Activated T-cell treated with anti-CD3 and anti-CD28 coated beads, Interleukin-2, amount 50 U/mL, for 24 hours (primary cell): ENCODE data around the gene RHBDL1.
A peak's percentile ranks its signal among the peaks of the same experiment; 100 is the strongest.

Experiments used
- DNase-seq: peaks from one replicate; pipeline ENCODE4 v3.0.0-alpha.2; 2020
- H3K27ac Mint-ChIP-seq: 2 replicates; pipeline ENCODE4 v1.8.0; 2020; ENCODE audit warnings: mild to moderate bottlenecking, mixed read lengths
- H3K27me3 Mint-ChIP-seq: 2 replicates; pipeline ENCODE4 v1.8.0; 2020; ENCODE audit warnings: mixed read lengths
- H3K36me3 Mint-ChIP-seq: 2 replicates; pipeline ENCODE4 v1.8.0; 2020; ENCODE audit warnings: low read depth, mixed read lengths
- H3K4me1 Mint-ChIP-seq: 2 replicates; pipeline ENCODE4 v1.8.0; 2020; ENCODE audit warnings: low read depth, mixed read lengths
- H3K4me3 Mint-ChIP-seq: 2 replicates; pipeline ENCODE4 v1.8.0; 2020; ENCODE audit warnings: mild to moderate bottlenecking, moderate library complexity, mixed read lengths
- H3K9me3 Mint-ChIP-seq: 2 replicates; pipeline ENCODE4 v1.8.0; 2020; ENCODE audit warnings: mixed read lengths

RHBDL1 gene

DNA sequence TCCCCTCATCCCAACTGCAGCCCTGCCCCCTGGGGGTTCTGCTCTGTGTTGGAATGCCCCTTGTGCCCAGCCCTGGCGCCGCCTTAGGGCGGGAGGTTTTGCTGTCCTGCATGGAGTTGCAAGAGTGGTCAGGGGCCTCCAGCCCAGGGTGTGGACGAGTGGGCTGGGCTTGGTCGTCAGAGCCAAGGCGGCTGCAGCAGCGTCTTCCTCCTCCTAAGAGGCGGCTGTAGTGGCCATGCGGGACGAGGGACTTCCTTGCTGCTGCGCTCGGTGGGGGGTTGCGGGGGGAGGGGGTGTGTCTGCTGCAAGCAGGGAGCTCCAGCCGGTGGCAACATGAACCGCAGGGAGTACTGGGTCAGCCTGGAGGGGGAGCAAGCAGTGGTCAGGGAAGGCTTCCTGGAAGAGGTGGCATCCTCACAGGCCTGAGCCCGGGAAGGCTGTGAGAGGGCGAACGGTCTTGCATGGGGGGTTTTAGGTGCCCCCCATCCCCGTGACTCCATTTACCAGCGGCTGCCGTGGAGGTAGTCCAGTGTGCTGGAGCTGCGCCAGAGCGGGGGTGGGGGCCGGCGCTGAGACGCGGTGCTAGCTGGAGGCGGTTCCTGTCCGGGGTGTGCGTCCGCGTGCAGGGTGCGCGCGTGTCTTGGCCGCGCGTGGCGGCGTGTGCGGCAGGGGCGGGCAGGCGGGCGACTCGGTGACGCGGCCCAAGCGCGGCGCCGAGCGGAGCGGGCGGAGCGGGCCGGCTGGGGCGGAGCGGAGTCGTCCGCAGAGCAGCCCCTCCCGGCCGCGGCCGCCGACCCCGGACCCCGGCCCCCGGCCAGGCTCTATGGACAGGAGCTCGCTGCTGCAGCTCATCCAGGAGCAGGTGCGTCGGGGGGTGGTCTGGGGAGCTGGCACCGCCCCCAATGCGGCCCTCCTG, at the start of gene RHBDL1:
Gene RHBDL1, plus strand, starts transcription at position 704 of the 916 bp plus-strand sequence. Its CDS starts 120 bp downstream, at position 824.
- H3K9me3 Mint-ChIP-seq, result no peaks in the 10 kb centered on the region
- H3K27me3 Mint-ChIP-seq, result peaks cover 9% of the 10 kb centered on the region
- peaks cover 13% of the 10 kb centered on the region for H3K4me1 Mint-ChIP-seq
- peaks cover 38% of the 10 kb centered on the region for H3K36me3 Mint-ChIP-seq
- peak within 1 kb of the TSS; percentile 29 for H3K27ac Mint-ChIP-seq
- no peak within 1 kb of the TSS for H3K4me3 Mint-ChIP-seq
- DNase-seq, result no peak

DNA sequence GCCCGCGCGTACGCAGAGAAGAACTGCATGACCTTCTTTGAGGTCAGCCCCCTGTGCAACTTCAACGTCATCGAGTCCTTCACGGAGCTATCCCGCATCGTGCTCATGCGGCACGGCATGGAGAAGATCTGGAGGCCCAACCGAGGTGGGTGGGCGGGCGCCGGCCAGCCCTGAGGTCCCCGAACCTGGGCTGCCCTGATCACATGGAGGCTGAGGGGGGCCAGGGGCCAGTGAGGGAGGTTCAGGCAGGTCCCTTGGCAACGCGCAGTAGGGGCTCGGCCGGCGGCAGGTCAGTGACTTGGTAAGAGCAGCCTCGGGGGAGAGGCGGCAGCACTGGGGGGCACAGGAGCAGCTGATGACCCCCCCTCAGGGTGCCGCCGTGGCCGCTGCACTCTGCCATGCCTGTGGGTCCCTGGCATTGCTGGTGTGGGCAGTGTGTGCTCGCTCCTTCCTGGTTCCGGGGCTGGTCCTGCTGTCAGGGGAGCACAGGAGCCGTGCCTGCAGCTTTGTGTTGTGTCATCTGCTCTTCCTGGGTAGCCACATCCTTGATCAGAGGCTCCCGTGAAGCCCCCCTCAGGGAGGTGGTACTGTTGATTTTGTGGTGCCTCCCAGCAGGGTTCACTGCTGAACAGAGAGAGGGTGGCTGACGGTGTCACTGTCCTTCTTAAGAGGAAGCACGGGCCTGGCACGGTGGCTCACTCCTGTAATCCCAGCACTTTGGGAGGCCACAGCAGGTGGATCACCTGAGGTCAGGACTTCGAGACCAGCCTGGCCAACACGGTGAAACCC, 49.3 kb upstream of the RHBDL1 start:
- Mint-ChIP-seq H3K27ac (no peak overlapping the region), H3K4me3 (no peak overlapping the region), H3K4me1 (no peaks in the 10 kb centered on the region), H3K27me3 (no peaks in the 10 kb centered on the region), H3K36me3 (peaks cover 25% of the 10 kb centered on the region), H3K9me3 (no peaks in the 10 kb centered on the region)
- DNase-seq, result no peak

DNA sequence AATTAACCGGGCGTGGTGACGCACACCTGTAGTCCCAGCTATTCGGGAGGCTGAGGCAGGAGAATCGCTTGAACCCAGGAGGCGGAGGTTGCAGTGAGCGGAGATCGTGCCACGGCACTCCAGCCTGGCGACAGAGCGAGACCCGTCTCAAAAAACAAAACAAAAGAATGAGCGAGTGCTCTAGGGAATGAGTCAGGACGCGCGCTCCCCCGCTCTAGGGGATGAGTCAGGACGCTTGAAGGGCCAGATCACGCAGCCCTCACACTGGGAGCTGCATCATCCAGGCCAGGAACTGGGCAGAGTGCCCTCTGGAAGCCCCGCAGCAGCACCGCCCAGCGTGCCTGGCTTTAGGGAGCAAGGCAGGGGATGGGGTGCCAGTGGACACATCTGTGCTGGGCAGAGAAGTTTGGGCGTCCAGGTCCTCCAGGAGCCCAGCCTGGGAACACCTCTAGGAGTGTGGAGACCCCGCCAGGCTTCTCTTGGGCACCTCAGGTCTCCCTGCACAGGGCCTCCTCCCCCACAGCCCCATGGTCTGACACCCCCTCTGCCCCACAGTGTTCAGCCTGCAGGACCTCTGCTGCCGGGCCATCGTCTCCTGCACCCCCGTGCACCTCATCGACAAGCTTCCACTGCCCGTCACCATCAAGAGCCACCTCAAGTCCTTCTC, 48.6 kb upstream of the RHBDL1 start:
- H3K4me1 Mint-ChIP-seq, result no peaks in the 10 kb centered on the region
- no peak overlapping the region for H3K4me3 Mint-ChIP-seq
- H3K27ac Mint-ChIP-seq, result no peak overlapping the region
- H3K27me3 Mint-ChIP-seq, result no peaks in the 10 kb centered on the region
- no peak for DNase-seq
- H3K9me3 Mint-ChIP-seq, result no peaks in the 10 kb centered on the region
- H3K36me3 Mint-ChIP-seq, result peaks cover 25% of the 10 kb centered on the region

DNA sequence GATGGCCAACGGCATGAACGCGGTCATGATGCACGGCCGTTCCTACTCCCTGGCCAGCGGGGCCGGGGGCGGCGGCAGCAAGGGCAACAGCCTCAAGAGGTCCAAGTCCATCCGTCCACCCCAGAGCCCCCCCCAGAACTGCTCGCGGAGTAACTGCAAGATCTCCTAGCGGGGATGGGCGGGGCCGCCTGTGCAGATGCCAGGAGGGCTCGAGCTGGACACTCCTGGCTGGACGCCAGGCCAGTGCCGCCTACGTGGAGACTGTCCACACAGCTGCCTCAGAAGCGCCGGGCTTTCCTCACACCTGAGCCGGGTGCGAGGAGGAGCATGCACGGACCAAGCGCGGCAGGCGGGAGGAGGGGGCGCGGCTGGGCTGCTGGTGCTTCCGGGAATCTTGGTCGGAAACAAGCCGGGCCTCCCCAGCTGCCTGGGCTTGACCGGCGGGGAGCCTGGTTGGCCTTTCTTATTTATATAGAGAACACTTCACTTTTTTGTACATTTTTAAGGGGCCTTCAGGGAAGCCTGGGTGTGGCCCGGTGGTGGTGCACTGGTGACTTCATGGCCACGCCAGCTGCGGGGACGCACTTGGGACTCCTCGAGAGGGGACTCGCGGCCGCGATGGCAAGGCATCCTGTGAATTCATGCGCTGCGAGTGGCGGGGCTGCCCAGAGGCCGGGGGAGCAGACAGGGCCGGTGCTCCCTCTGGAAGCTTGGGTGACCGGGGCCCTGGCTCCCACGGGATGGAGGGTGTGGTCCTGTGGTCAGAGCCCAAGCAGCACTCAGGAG, 47.8 kb upstream of the RHBDL1 start:
- Mint-ChIP-seq H3K36me3 (peaks cover 25% of the 10 kb centered on the region), H3K27ac (no peak overlapping the region), H3K27me3 (no peaks in the 10 kb centered on the region), H3K4me3 (no peak overlapping the region), H3K9me3 (no peaks in the 10 kb centered on the region), H3K4me1 (no peaks in the 10 kb centered on the region)
- no peak for DNase-seq

DNA sequence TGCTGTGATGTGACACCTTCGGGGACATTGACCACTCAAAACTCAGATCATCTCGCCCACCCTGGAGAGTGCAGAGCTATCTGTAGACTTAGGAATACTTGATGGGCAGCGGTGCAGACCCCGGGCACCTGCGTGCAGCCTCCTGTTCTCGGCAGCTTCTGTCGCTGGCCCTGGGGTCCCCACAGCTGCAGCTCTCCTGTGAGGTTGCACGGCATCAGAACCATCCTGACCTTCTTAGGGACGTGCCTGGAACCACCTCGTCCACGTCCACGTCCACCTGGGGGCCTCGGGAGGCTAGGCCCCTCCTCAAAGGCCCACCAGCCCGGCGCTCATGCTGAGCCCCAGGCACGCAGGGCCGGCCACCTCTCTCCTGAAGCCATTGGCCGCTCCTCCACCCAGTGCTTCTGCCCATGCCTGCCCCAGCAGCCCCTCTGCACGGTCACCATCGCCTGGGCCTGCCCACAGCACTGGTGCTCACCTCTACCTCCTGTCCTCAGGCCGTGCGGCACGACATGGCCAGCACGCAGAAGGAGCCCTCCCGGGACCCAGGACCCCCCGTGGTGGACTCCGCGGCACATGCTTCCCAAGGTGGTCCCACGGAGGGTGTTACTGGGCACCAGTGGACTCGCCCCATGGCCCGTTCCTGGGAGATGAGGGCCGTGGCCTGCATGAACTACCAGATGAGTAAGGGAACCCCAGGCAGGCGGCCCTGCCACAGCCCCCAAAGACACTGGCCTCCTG, 47.0 kb upstream of the RHBDL1 start:
- no peak overlapping the region for H3K4me3 Mint-ChIP-seq
- H3K4me1 Mint-ChIP-seq, result no peaks in the 10 kb centered on the region

DNA sequence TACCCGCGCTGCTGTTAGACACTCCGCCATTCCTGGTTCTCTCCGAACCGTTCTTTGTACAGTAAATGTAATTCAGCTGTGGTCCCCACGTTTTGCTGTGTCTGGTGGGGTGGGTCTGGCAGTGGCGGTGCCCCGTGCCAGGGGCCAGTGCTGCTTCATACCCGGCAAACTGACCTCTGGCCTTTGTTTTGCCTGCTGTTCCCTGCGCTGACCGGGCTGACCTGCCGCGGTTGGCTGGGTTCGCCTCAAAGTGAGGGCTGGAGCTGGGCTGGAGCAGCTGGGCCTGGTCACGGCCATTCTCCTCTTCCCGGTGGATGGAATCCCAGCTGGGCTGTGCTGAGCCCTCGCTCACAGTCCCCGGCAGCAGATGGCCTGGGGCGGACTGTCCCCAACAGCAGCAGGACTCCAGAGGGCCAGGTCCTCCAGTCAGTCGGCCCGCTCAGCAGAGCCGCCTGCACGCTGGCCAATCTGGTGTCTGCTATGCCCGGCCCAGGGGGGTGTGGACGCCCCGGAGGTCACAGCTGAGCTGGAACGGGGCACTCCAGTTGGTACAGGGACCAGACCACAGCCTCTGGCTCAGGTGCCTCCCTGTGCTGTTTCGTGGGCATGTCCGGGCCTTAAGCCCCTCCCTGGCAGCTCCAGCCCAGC, 46.2 kb upstream of the RHBDL1 start:
- no peaks in the 10 kb centered on the region for H3K9me3 Mint-ChIP-seq
- H3K4me1 Mint-ChIP-seq, result peaks cover 1% of the 10 kb centered on the region
- DNase-seq, result no peak
- H3K4me3 Mint-ChIP-seq, result no peak overlapping the region
- H3K27me3 Mint-ChIP-seq, result no peaks in the 10 kb centered on the region
- peak overlapping the region; percentile 33 for H3K27ac Mint-ChIP-seq
- H3K36me3 Mint-ChIP-seq, result peaks cover 32% of the 10 kb centered on the region

More for the DNA sequence above, 47.0 kb upstream of the RHBDL1 start:
- no peak overlapping the region for H3K27ac Mint-ChIP-seq
- no peaks in the 10 kb centered on the region for H3K9me3 Mint-ChIP-seq
- H3K36me3 Mint-ChIP-seq, result peaks cover 25% of the 10 kb centered on the region
- no peaks in the 10 kb centered on the region for H3K27me3 Mint-ChIP-seq
- DNase-seq, result no peak

DNA sequence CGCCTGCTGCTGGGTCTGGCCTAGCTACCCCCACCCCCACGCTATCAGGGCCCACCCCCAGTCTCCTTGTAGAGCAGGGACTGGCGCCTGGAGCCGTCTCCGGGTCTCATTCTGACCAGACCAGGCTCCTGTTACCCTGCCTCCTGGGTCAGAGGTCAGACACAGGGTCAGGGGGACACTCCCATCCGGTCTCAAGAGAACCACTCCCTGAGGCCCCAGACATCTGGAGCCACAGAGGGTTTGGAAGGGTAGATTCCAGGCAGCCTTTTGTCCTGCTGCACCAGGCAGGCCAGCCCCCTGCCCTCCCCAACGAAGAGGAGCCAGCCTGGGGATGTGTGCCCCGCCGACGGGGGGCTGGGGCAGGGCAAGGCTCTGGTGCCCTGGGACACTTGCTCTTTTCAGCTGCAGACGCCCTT, 45.6 kb upstream of the RHBDL1 start:
- peaks cover 37% of the 10 kb centered on the region for H3K36me3 Mint-ChIP-seq
- H3K4me3 Mint-ChIP-seq, result no peak overlapping the region
- H3K27ac Mint-ChIP-seq, result no peak overlapping the region
- H3K4me1 Mint-ChIP-seq, result peaks cover 4% of the 10 kb centered on the region
- H3K9me3 Mint-ChIP-seq, result no peaks in the 10 kb centered on the region
- DNase-seq, result no peak
- no peaks in the 10 kb centered on the region for H3K27me3 Mint-ChIP-seq

DNA sequence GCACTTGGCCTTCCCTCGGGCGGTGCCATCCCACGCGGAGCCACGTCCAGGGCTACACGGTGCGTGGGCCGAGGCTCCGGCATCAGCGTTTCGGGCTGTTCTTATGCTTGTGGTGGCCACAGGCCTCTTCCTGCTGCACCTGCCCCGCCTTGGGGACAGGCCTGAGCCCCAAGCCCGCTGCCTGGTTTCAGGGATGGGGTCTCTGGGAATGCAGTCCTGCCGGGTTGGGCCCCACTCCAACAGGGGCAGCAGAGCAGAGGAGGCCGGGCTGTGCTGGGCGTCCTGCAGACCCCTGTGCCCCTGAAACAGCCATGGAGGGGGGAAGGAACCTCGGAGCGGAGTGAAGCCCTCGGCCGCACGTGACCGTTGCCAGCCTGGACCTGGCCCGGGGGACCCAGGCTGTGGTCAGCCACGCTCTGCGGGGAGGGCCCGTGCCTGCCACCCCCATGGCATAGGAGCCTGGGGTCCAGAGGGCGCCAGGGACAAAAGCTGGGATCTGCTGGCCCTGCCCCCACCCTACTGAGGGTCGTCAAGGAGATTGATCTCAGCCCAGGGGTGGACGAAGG, 45.1 kb upstream of the RHBDL1 start:
- Mint-ChIP-seq H3K9me3 (no peaks in the 10 kb centered on the region), H3K27ac (no peak overlapping the region), H3K36me3 (peaks cover 38% of the 10 kb centered on the region), H3K4me3 (no peak overlapping the region), H3K4me1 (peaks cover 5% of the 10 kb centered on the region), H3K27me3 (no peaks in the 10 kb centered on the region)
- DNase-seq, result no peak

DNA sequence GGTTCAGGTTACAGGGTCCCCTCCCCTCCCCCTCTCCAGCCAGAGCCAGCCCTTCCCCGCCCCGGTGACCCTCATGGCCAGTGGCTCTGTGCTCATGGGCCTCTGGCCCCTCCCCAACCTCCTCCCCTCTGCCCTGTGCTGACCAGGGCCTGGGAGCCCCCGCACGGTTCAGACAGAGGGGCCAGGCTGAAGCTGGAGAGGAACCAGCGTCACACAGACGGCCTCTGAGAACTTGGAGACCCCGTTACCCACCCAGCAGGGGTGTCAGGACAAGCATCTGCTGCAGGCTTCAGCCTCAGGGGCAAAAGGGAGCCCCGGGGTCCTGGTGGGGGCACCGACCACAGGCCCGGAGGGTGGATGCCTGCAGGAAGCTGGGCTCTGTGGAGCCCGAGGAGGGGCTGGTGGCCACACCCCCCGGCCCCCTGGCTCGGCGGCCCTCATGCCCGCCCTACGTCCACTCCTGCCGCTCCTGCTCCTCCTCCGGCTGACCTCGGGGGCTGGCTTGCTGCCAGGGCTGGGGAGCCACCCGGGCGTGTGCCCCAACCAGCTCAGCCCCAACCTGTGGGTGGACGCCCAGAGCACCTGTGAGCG, 44.6 kb upstream of the RHBDL1 start, which contains the start of gene WFIKKN1:
Gene WFIKKN1, plus strand, starts transcription at position 171 of the 591 bp plus-strand sequence. Its CDS starts 269 bp downstream, at position 440.
- peak; percentile 40 for DNase-seq
- Mint-ChIP-seq H3K27ac (no peak within 1 kb of the TSS), H3K4me3 (no peak within 1 kb of the TSS), H3K9me3 (no peaks in the 10 kb centered on the region), H3K36me3 (peaks cover 39% of the 10 kb centered on the region), H3K4me1 (peaks cover 5% of the 10 kb centered on the region), H3K27me3 (no peaks in the 10 kb centered on the region)

DNA sequence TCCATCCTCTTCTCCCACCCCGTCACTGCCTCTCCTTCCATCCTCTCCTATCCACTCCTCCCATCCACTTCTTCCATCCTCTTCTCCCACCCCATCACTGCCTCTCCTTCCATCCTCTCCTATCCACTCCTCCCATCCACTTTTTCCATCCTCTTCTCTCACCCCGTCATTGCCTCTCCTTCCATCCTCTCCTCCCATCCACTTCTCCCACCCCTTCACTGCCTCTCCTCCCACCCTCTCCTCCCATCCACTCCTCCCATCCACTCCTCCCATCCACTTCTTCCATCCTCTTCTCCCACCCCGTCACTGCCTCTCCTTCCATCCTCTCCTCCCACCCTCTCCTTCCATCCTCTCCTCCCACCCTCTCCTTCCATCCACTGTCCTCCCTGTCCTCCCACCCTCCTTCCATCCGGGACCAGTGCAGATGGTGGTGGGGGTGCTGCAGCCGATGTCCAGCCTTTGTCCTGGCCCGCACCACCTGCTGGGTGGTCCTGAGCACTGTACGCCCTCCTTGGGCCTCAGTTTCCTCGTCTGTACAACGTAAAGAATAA, 43.6 kb upstream of the RHBDL1 start:
- no peak for DNase-seq
- Mint-ChIP-seq H3K4me1 (peaks cover 11% of the 10 kb centered on the region), H3K27me3 (no peaks in the 10 kb centered on the region), H3K4me3 (no peak overlapping the region), H3K9me3 (no peaks in the 10 kb centered on the region), H3K27ac (no peak overlapping the region), H3K36me3 (peaks cover 36% of the 10 kb centered on the region)

DNA sequence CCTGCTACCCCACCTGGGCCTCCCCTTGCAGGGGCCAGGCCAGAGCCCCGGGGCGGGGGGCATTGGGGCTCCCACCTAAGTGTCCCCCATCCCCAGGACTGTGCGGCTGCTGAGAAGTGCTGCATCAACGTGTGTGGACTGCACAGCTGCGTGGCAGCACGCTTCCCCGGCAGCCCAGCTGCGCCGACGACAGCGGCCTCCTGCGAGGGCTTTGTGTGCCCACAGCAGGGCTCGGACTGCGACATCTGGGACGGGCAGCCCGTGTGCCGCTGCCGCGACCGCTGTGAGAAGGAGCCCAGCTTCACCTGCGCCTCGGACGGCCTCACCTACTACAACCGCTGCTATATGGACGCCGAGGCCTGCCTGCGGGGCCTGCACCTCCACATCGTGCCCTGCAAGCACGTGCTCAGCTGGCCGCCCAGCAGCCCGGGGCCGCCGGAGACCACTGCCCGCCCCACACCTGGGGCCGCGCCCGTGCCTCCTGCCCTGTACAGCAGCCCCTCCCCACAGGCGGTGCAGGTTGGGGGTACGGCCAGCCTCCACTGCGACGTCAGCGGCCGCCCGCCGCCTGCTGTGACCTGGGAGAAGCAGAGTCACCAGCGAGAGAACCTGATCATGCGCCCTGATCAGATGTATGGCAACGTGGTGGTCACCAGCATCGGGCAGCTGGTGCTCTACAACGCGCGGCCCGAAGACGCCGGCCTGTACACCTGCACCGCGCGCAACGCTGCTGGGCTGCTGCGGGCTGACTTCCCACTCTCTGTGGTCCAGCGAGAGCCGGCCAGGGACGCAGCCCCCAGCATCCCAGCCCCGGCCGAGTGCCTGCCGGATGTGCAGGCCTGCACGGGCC, 42.8 kb upstream of the RHBDL1 start:
- Mint-ChIP-seq H3K27me3 (no peaks in the 10 kb centered on the region), H3K9me3 (no peaks in the 10 kb centered on the region), H3K4me1 (peaks cover 15% of the 10 kb centered on the region), H3K36me3 (peaks cover 30% of the 10 kb centered on the region), H3K4me3 (no peak overlapping the region), H3K27ac (no peak overlapping the region)
- no peak for DNase-seq
